GM19193 (cell line): ENCODE measurements around the gene LRP3.

ENCODE experiments used
- POLR2A ChIP-seq: IDR thresholded peaks from 4 replicates; pipeline ENCODE4 v1.6.1; 2011; ENCODE audit not compliant: insufficient read depth, insufficient read length; ENCODE audit errors: extremely low read depth

Gene LRP3

GRCh38 chr19:33234736-33235135, 40.6 kb downstream of the LRP3 start:
- no peak for TF ChIP-seq POLR2A

GRCh38 chr19:33235269-33235995, 41.3 kb downstream of the LRP3 start:
- no peak for TF ChIP-seq POLR2A

- no peak for TF ChIP-seq POLR2A
These were observed 41.8 kb downstream of the LRP3 start for GRCh38 chr19:33235996-33236350.

- no peak for TF ChIP-seq POLR2A
These were observed 42.7 kb downstream of the LRP3 start for GRCh38 chr19:33236696-33237390.

- no peak for TF ChIP-seq POLR2A
These were observed 44.5 kb downstream of the LRP3 start for GRCh38 chr19:33238481-33239149.

- no peak for TF ChIP-seq POLR2A
These were observed 45.3 kb downstream of the LRP3 start for GRCh38 chr19:33239223-33239975.

GRCh38 chr19:33240181-33240771, 46.1 kb downstream of the LRP3 start:
- no peak for TF ChIP-seq POLR2A

GRCh38 chr19:33241091-33241529, 47.0 kb downstream of the LRP3 start:
- TF ChIP-seq POLR2A, result no peak

- TF ChIP-seq POLR2A, result no peak
These were observed 47.5 kb downstream of the LRP3 start for GRCh38 chr19:33241530-33242101.

GRCh38 chr19:33242131-33242530, 48.0 kb downstream of the LRP3 start:
- TF ChIP-seq POLR2A, result no peak

GRCh38 chr19:33242911-33243310, 48.8 kb downstream of the LRP3 start:
- no peak for TF ChIP-seq POLR2A

GRCh38 chr19:33245948-33246708, 52.0 kb downstream of the LRP3 start:
- TF ChIP-seq POLR2A, result no peak

- no peak for TF ChIP-seq POLR2A
These were observed 52.7 kb downstream of the LRP3 start for GRCh38 chr19:33246709-33247440.

GRCh38 chr19:33247441-33247819, 53.3 kb downstream of the LRP3 start:
- TF ChIP-seq POLR2A, result no peak

GRCh38 chr19:33248104-33248503, 54.0 kb downstream of the LRP3 start:
- no peak for TF ChIP-seq POLR2A
